Endothelial cell of umbilical vein (primary cell): ENCODE measurements around the gene OTUD6A. TPM values are rescaled to one million over a fixed set of nuclear protein-coding genes. Genes with fewer than 3 reads are reported as not detected.
"Not testable (repeated sequence)": the region's sequence is repeated elsewhere in the genome, so short reads cannot be mapped to it uniquely, and the experiment has no call there.

ENCODE experiments used
- BruUV-seq: library from RNA; stranded (reverse); fragments of 400-500 nt; replicated peaks from 2 replicates; lab custom pipeline; 2021; lab: Mats Ljungman, UMichigan
- CTCF ChIA-PET: fragments of 300-600, 350-600 bp; sonication (Branson Sonifier 250); formaldehyde crosslinking; loops from one replicate; lab custom pipeline; 2021; ENCODE audit warnings: antibody characterized with exemption, inconsistent platforms; lab: Charles Lee
- POLR2A ChIA-PET: fragments of 300-600, 350-600 bp; sonication (Branson Sonifier 250); formaldehyde crosslinking; loops from one replicate; lab custom pipeline; 2021; ENCODE audit warnings: antibody characterized with exemption, inconsistent platforms; lab: Charles Lee
- DNase-seq: peaks from one replicate; pipeline ENCODE4 v3.0.0-alpha.2; 2011; ENCODE audit warnings: low read depth, low spot score
- FAIRE-seq: peaks from 2 replicates; lab custom pipeline; 2011; peaks lifted over from hg19 to GRCh38; lab: Jason Lieb, UNC
- H2AFZ ChIP-seq: 2 replicates; pipeline ENCODE4 v1.6.0; 2012; ENCODE audit warnings: low read depth, low read length, control low read depth, inconsistent platforms
- H3K27ac ChIP-seq: 2 replicates; pipeline ENCODE4 v1.5.1; 2011; ENCODE audit warnings: low read depth, mild to moderate bottlenecking, control low read depth, low read length, moderate library complexity; ENCODE audit not compliant: insufficient read depth
- H3K27me3 ChIP-seq, 2 experiments: 2 replicates each; pipeline versions ENCODE4 v1.6.0 to v1.6.1; 2011; ENCODE audit warnings: low read length in 2 of 2, mixed read lengths in 1 of 2; ENCODE audit not compliant: control insufficient read depth in 2 of 2, insufficient read depth in 2 of 2
- H3K36me3 ChIP-seq, 2 experiments: 2 replicates in 1 of 2; 3 replicates in 1 of 2; pipeline ENCODE4 v1.5.1; 2011; ENCODE audit warnings: low read length in 2 of 2, mild to moderate bottlenecking in 1 of 2, moderate library complexity in 1 of 2; ENCODE audit not compliant: control insufficient read depth in 2 of 2, insufficient read depth in 2 of 2; ENCODE audit errors: extremely low read depth in 1 of 2
- H3K4me1 ChIP-seq: 3 replicates; pipeline ENCODE4 v1.5.1; 2011; ENCODE audit warnings: mild to moderate bottlenecking, low read length; ENCODE audit not compliant: control insufficient read depth, insufficient read depth; ENCODE audit errors: extremely low read depth
- H3K4me2 ChIP-seq: 2 replicates; pipeline ENCODE4 v1.6.1; 2011; ENCODE audit warnings: low read length, control low read depth, mixed read lengths; ENCODE audit not compliant: insufficient read depth
- H3K4me3 ChIP-seq, 3 experiments: fragments of 200-600 bp in 1 of 3; sonication (generic), shearing (Covaris generic) in 1 of 3; replicated peaks in 1 of 3; 2 replicates each; pipeline ENCODE4 v1.5.1; 2011 to 2016; ENCODE audit warnings: control low read depth in 3 of 3, low read length in 3 of 3, mild to moderate bottlenecking in 2 of 3, inconsistent platforms in 1 of 3, low read depth in 1 of 3, moderate library complexity in 1 of 3; ENCODE audit not compliant: insufficient read depth in 1 of 3
- H3K79me2 ChIP-seq: 2 replicates; pipeline ENCODE4 v1.6.0; 2012; ENCODE audit warnings: low read length, inconsistent platforms; ENCODE audit not compliant: control insufficient read depth, insufficient read depth
- H3K9ac ChIP-seq: replicated peaks from 2 replicates; pipeline ENCODE3; 2011; ENCODE audit warnings: low read length, control low read depth; ENCODE audit not compliant: insufficient read depth; ENCODE audit errors: extremely low read depth
- H3K9me1 ChIP-seq: replicated peaks from 3 replicates; pipeline ENCODE4 v1.6.0; 2011; ENCODE audit warnings: mild to moderate bottlenecking, low read length; ENCODE audit not compliant: control insufficient read depth, insufficient read depth; ENCODE audit errors: extremely low read depth
- H3K9me3 ChIP-seq: replicated peaks from 2 replicates; pipeline ENCODE4 v1.5.1; 2012; ENCODE audit warnings: low read length, inconsistent platforms; ENCODE audit not compliant: control insufficient read depth, insufficient read depth
- H4K20me1 ChIP-seq: replicated peaks from 2 replicates; pipeline ENCODE3; 2011; ENCODE audit warnings: mild to moderate bottlenecking, low read length; ENCODE audit not compliant: control insufficient read depth, insufficient read depth; ENCODE audit errors: extremely low read depth
- dilution Hi-C: fragments of 300-500 bp; cut with MboI; formaldehyde crosslinking; loops from one replicate; pipeline ENCODE4 v1.15.0; 2019; ENCODE audit warnings: low sequenced_read_pairs; ENCODE audit not compliant: extremely low pct_ligation_motif_present
- intact Hi-C: fragments of 100-400 bp; cut with micrococcal nuclease; formaldehyde crosslinking; loops from one replicate; pipeline ENCODE4 v1.10.0; 2022
- microRNA-seq: library from miRNA; unstranded; fragments of <30 nt; microRNA quantifications from one replicate; pipeline ENCODE4 v1.2.0, GENCODE V29; 2021; ENCODE audit warnings: borderline number of aligned reads, borderline replicate concordance
- polyA plus RNA-seq, 4 experiments: library from polyadenylated mRNA; depleted of rRNA in 3 of 4; stranded (reverse) in 3 of 4; unstranded in 1 of 4; fragments of >200 nt; gene quantifications; 2 replicates each; pipeline versions ENCODE4 v1.2.1 to v1.2.3, GENCODE V29; 2011 to 2012; ENCODE audit warnings: missing spikeins in 1 of 4
- small RNA-seq: library from RNA; depleted of rRNA; stranded (forward); fragments of <200 nt; gene quantifications from one replicate; pipeline ENCODE3, GENCODE V24; 2012; ENCODE audit warnings: low replicate concordance, low read depth; ENCODE audit not compliant: insufficient read depth, insufficient read length
- total RNA-seq: library from RNA; stranded (reverse); gene quantifications from 2 replicates; pipeline ENCODE4 v1.2.3, GENCODE V29; 2021

The OTUD6A gene
- total and polyA plus RNA-seq, 2 donors (not counting 3 experiments of a cell fraction or from before 2014, with no cell fraction given): not detected

- FAIRE-seq, H3K4me1 ChIP-seq, H3K4me3 ChIP-seq, intact Hi-C loops, H2AFZ ChIP-seq, H3K27me3 ChIP-seq, H3K9me1 ChIP-seq, DNase-seq, H4K20me1 ChIP-seq, H3K79me2 ChIP-seq, POLR2A ChIA-PET, dilution Hi-C loops, H3K36me3 ChIP-seq, H3K27ac ChIP-seq, BruUV-seq, H3K4me2 ChIP-seq, H3K9me3 ChIP-seq, H3K9ac ChIP-seq: not testable (repeated sequence)
- CTCF ChIA-PET: interaction anchor here (1.2 kb wide), 1 partner anchor 82 kb away, joined by 3 read pairs; no protein-coding TSS in a partner anchor
Measured at GRCh38 chrX:70111436-70112026, 49.3 kb downstream of the OTUD6A start.

Small RNA genes lying within 50 kb of the gene (microRNA-seq; reads per million reads assigned to microRNA genes)
- gene MIR676: 1.5 reads per million

Small RNA genes lying within 50 kb of the gene (small RNA-seq; reads per million reads assigned to genes)
- not detected for gene MIR676

Other genes starting within 250 kb of the OTUD6A start
- gene AWAT2, start 12.5 kb upstream of the OTUD6A start, total RNA-seq: 0.20 and 0.21 TPM in 2 replicates
- 0.22 and 0.29 TPM in 2 replicates for gene AWAT2, start 12.5 kb upstream of the OTUD6A start, polyA plus RNA-seq
- 38.1 and 40.4 TPM in 2 replicates for gene IGBP1, start 71.0 kb downstream of the OTUD6A start, total RNA-seq
- 38.4 and 39.5 TPM in 2 replicates for gene IGBP1, start 71.0 kb downstream of the OTUD6A start, polyA plus RNA-seq
- not detected in 2 replicates for gene DGAT2L6, start 115.0 kb downstream of the OTUD6A start, total RNA-seq
- gene DGAT2L6, start 115.0 kb downstream of the OTUD6A start, polyA plus RNA-seq: not detected in 2 replicates
- gene AWAT1, start 172.2 kb downstream of the OTUD6A start, total RNA-seq: not detected in 2 replicates
- gene AWAT1, start 172.2 kb downstream of the OTUD6A start, polyA plus RNA-seq: not detected in 2 replicates
- 0.21 TPM in 1 of 2 replicates, not detected in the other for gene P2RY4, start 197.7 kb downstream of the OTUD6A start, total RNA-seq
- 0.16 and 0.22 TPM in 2 replicates for gene P2RY4, start 197.7 kb downstream of the OTUD6A start, polyA plus RNA-seq
- gene ARR3, start 205.9 kb downstream of the OTUD6A start, total RNA-seq: not detected in 2 replicates
- gene ARR3, start 205.9 kb downstream of the OTUD6A start, polyA plus RNA-seq: not detected in 2 replicates
- gene RAB41, start 219.7 kb downstream of the OTUD6A start, total RNA-seq: not detected in 2 replicates
- not detected in 2 replicates for gene RAB41, start 219.7 kb downstream of the OTUD6A start, polyA plus RNA-seq
- gene PDZD11, start 227.5 kb downstream of the OTUD6A start, total RNA-seq: 44.5 and 45.6 TPM in 2 replicates
- gene PDZD11, start 227.5 kb downstream of the OTUD6A start, polyA plus RNA-seq: 76.0 and 85.4 TPM in 2 replicates
- gene KIF4A, start 227.6 kb downstream of the OTUD6A start, total RNA-seq: 34.4 and 41.3 TPM in 2 replicates
- 6.6 and 9.6 TPM in 2 replicates for gene KIF4A, start 227.6 kb downstream of the OTUD6A start, polyA plus RNA-seq